Loucy (cell line): ENCODE measurements around the gene TMEM115.

Experiments
- H2AFZ ChIP-seq: fragments of 200-600 bp; sonication (generic); 2 replicates; pipeline ENCODE4 v1.6.0; 2016; ENCODE audit warnings: antibody characterized with exemption, mild to moderate bottlenecking, low read length, moderate library complexity
- H3F3A ChIP-seq: fragments of 200-600 bp; 2 replicates; pipeline ENCODE4 v1.6.0; 2016; ENCODE audit warnings: antibody characterized with exemption, low read depth, mild to moderate bottlenecking
- H3K27me3 ChIP-seq: fragments of 200-600 bp; sonication (generic); 2 replicates; pipeline ENCODE4 v1.6.1; 2014; ENCODE audit warnings: low read length, mild to moderate bottlenecking; ENCODE audit not compliant: insufficient read depth, poor library complexity, severe bottlenecking
- H3K36me3 ChIP-seq: fragments of 200-600 bp; sonication (generic); 2 replicates; pipeline ENCODE4 v1.6.1; 2016; ENCODE audit warnings: low read length; ENCODE audit not compliant: insufficient read depth
- H3K4me1 ChIP-seq: fragments of 200-600 bp; sonication (generic); 2 replicates; pipeline ENCODE4 v1.5.1; 2014; ENCODE audit warnings: low read length, mild to moderate bottlenecking; ENCODE audit not compliant: insufficient read depth, poor library complexity, severe bottlenecking
- H3K4me2 ChIP-seq: fragments of 200-600 bp; sonication (generic); 2 replicates; pipeline ENCODE4 v1.6.0; 2014; ENCODE audit warnings: antibody characterized with exemption, low read length, low read depth, mild to moderate bottlenecking; ENCODE audit not compliant: poor library complexity, severe bottlenecking
- H3K4me3 ChIP-seq: fragments of 200-600 bp; sonication (generic); 2 replicates; pipeline ENCODE4 v1.5.1; 2014; ENCODE audit warnings: low read length, mild to moderate bottlenecking, mixed read lengths; ENCODE audit not compliant: poor library complexity, severe bottlenecking
- H3K79me2 ChIP-seq: fragments of 200-600 bp; sonication (generic); 2 replicates; pipeline ENCODE4 v1.6.1; 2014; ENCODE audit warnings: low read length; ENCODE audit not compliant: insufficient read depth
- H3K9ac ChIP-seq: fragments of 200-600 bp; sonication (generic); 2 replicates; pipeline ENCODE4 v1.6.0; 2014; ENCODE audit warnings: mild to moderate bottlenecking, low read depth, low read length, moderate library complexity; ENCODE audit not compliant: poor library complexity, severe bottlenecking
- H3K9me2 ChIP-seq: fragments of 200-600 bp; sonication (generic); replicated peaks from 2 replicates; pipeline ENCODE4 v1.6.1; 2016; ENCODE audit warnings: low read depth, low read length, mixed read lengths
- H3K9me3 ChIP-seq: fragments of 200-600 bp; sonication (generic); 2 replicates; pipeline ENCODE4 v1.6.1; 2014; ENCODE audit warnings: mild to moderate bottlenecking, antibody characterized with exemption, low read length, low read depth; ENCODE audit not compliant: insufficient read depth
- H4K20me1 ChIP-seq: fragments of 200-600 bp; sonication (generic); 2 replicates; pipeline ENCODE4 v1.6.0; 2014; ENCODE audit warnings: antibody characterized with exemption, low read length, mild to moderate bottlenecking; ENCODE audit not compliant: insufficient read depth, poor library complexity, severe bottlenecking
- CTCF ChIP-seq: fragments of 200-600 bp; sonication (generic); conservative IDR thresholded peaks from 2 replicates; pipeline ENCODE4 v1.5.1; 2014; ENCODE audit warnings: mild to moderate bottlenecking, antibody characterized with exemption, low read length
- EZH2phosphoT487 ChIP-seq: fragments of 200-600 bp; IDR thresholded peaks from 2 replicates; pipeline ENCODE4 v1.6.1; 2018; ENCODE audit warnings: antibody characterized with exemption, mild to moderate bottlenecking, moderate library complexity, borderline replicate concordance

TMEM115 gene

DNA sequence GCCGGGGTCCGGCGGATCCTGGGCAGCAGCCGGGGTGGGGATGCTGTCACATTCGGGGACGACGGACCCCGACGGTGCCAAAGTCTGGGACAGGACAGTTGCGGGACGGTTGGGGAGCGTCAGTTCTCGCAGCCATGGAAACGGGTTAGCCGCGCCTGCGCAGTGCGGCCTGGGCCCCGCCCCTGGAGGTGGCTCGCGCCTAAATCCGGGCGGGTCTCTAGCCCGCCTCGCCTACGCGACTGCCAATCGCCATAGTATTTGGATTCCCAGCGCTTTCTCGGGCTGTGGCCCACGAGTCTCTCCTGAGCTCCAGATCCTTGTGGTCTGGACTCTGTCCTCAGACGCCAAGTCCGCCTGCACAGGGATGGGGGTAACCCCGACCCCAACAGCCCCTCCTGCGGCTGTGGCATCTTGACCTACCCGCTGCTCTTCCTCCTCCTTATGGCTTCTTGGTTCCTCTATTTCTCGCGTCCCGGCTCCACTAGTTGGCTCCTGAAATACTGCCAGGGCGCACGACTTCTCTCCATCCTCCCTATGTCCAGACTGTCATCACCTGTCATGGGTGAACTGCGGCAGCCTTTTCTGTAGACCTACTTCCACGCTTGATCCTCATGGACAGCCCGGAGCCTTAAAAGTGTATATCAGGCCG is 13.6 kb downstream of the TMEM115 start, which contains the start of gene ZMYND10:
TSS of gene ZMYND10 (minus strand) at position 147 of the 649 bp plus-strand sequence. CDS start 153 bp downstream, outside the sequence.
- Histone ChIP-seq H3K9me2 (no peaks in the 10 kb centered on the region), H3K4me1 (peaks cover 50% of the 10 kb centered on the region), H4K20me1 (no peaks in the 10 kb centered on the region), H3K9me3 (no peaks in the 10 kb centered on the region), H3K4me3 (no peak within 1 kb of the TSS), H3K79me2 (peaks cover 43% of the 10 kb centered on the region), H3K9ac (no peak within 1 kb of the TSS), H3K27me3 (no peaks in the 10 kb centered on the region), H3K36me3 (peaks cover 7% of the 10 kb centered on the region; the same call in 1 of the 2 replicates), H3K4me2 (no peak within 1 kb of the TSS), H2AFZ (no peak within 1 kb of the TSS), H3F3A (peaks cover 6% of the 10 kb centered on the region; the same call in 1 of the 2 replicates)
- TF ChIP-seq EZH2phosphoT487 (no peak), CTCF (no peak)

DNA sequence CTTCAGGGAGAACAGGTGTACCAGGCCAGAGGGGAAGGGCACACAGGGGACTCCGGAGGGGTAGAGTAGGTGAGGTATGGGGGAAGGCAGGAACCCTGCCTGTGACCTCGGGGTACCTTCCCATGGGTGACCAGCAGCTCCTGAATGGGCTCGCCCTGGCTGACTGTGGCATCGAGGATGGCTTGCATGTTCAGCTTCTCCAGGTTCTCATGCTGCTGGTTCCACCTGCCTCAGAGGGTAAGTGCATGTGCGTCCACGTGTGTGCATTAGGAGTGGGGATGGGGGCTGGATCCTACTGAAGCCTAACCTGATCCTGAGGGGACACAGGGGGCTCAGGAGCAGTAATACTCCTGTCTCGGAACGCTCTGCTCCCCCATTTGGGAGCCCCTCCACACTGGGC is 14.3 kb downstream of the TMEM115 start:
- Histone ChIP-seq H2AFZ (no peak overlapping the region), H3K4me2 (no peak overlapping the region), H3K4me1 (peaks cover 47% of the 10 kb centered on the region), H3K9me3 (no peaks in the 10 kb centered on the region), H3K4me3 (no peak overlapping the region), H4K20me1 (no peaks in the 10 kb centered on the region), H3K9ac (no peak overlapping the region), H3K79me2 (peaks cover 45% of the 10 kb centered on the region), H3K9me2 (no peaks in the 10 kb centered on the region), H3K27me3 (no peaks in the 10 kb centered on the region), H3F3A (peaks cover 6% of the 10 kb centered on the region; the same call in 1 of the 2 replicates), H3K36me3 (peaks cover 7% of the 10 kb centered on the region; the same call in 1 of the 2 replicates)
- TF ChIP-seq EZH2phosphoT487 (no peak), CTCF (no peak)

DNA sequence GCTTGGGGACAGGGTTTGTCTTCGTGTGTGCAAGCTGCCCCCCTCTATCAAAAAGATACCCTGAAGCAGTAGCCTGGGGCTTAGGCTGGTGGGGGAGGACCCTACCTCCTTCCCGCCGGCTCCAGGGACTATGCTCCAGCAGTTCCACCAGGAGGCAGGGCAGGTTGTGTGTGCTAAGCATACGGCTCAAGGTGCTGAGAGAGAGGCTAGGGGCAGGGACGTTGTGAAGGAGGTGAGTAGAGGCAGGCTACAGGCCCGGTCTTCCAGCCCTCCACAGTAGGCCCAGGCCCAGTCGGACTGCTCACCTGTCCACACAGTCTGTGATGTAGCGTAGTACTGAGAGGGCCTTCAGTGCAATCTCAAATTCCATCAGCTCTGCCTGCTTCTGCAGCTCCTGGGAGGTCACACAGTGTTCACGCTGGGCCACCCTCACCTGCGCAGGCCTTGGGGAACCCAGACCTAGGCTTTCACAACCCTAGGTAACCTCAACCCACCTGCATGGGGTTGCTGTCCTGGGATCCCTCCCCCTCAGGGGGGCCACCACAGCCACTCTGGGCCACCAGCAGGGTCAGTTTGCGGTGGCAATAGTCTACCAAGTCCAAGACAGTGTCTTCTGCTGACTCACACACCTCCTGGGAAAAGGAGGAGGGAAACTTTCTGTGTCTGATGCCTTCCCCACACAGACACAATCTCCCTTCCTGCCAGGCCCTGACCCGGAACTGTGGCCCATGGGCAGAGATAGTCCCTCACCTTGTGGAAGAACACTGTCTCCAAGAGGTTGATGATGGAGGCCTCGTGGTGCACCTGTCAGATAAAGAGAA is 16.3 kb downstream of the TMEM115 start:
- Histone ChIP-seq H3K9me2 (no peaks in the 10 kb centered on the region), H3K4me1 (peaks cover 42% of the 10 kb centered on the region), H3K9ac (peak overlapping the region; percentile 98), H3K4me2 (peak overlapping the region; percentile 91), H2AFZ (no peak overlapping the region), H3F3A (peaks cover 6% of the 10 kb centered on the region; the same call in 1 of the 2 replicates), H3K27me3 (no peaks in the 10 kb centered on the region), H3K36me3 (peaks cover 2% of the 10 kb centered on the region; the same call in 1 of the 2 replicates), H3K79me2 (peaks cover 48% of the 10 kb centered on the region), H4K20me1 (no peaks in the 10 kb centered on the region), H3K9me3 (no peaks in the 10 kb centered on the region), H3K4me3 (peak overlapping the region; percentile 97)
- TF ChIP-seq CTCF (peak; percentile 32; the same call in 1 of the 2 replicates), EZH2phosphoT487 (no peak)
